ELR (cell line): Measurements from ENCODE around the gene TMEM108.
A peak's percentile ranks its signal among the peaks of the same experiment; 100 is the strongest.

ENCODE experiments used
- DNase-seq: peaks from one replicate; pipeline ENCODE4 v3.0.0-alpha.2; 2015; ENCODE audit warnings: low read depth

TMEM108 gene

DNA sequence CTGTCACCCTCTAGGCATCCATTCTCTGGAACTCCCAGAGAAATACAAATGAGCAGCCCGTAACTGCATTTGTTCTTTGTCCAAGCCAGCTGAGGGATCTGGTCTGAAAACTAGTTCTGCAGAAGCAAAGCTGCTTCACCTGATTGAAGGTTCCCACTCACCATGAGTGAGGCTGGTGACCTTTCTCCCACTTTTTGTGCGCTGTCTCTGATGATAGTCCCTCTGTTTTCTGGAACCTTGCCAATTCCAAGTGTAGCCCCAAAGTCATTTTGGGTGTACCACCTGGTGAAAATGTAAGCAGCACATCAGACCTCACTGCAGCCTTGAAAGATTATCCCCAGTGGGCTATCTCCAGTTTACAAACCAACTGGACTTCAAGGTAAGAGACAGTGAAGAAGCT, 322.3 kb downstream of the TMEM108 start:
- no peak for DNase-seq

DNA sequence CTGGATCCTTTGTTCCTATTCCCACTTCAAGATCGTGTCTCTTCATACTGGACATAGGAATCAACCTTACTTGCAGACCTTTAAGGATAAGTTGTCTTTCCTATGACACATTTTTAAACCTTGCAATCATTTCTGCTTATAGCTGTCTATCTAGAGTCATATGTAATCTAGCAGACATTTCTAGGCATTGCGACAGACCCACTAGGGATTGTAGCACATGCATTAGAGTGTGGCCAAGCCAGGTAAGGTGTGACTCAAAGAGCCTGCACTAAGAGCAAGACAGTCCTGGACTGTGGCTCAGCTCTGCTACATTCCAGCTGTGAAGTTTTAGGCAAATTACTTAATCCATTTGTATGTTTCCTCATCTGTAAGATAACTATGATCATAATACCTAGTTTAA, 322.8 kb downstream of the TMEM108 start:
- DNase-seq = no peak

GRCh38 chr3:133361435-133361834, 323.2 kb downstream of the TMEM108 start:
- no peak for DNase-seq

DNA sequence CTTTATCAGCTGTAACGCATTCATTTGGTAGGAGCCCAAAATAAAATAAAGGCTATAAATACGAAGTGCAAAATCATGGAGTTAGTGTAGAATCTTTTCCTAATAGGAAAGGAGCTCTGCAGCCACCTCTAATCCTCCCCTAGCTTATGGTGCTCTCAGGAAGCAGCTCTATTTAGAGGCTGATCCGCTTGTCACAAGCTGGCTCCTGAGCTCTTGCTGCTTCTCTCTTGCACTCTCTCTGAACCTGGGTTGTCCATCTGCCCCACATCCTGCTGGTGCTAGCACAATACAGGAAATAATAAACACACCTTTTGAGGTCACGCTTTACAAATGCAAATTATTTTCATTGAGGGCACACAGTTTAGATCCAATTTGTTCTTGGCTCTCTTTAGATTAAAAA, 324.3 kb downstream of the TMEM108 start:
- DNase-seq = no peak

- DNase-seq = no peak
These were observed 326.5 kb downstream of the TMEM108 start for GRCh38 chr3:133364704-133365103.

DNA sequence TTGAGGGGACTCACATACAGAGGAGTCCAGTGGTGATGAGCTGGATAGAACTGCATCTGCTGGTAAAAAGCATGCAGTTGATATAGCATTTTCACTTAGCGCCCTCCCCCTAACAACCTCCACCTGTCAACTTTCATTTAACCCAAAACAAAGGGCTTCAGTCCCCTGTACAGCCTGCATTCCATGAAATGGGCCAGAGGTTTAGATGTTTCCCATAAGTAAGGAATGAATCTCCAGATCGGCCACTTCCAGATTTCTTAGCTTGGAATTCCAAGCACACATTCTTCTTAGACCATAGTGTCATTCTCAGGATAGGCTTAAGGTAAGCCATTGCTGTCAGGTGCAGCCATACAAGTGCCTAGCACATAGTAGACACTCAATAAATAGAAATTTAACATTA, 328.7 kb downstream of the TMEM108 start:
- no peak for DNase-seq

DNA sequence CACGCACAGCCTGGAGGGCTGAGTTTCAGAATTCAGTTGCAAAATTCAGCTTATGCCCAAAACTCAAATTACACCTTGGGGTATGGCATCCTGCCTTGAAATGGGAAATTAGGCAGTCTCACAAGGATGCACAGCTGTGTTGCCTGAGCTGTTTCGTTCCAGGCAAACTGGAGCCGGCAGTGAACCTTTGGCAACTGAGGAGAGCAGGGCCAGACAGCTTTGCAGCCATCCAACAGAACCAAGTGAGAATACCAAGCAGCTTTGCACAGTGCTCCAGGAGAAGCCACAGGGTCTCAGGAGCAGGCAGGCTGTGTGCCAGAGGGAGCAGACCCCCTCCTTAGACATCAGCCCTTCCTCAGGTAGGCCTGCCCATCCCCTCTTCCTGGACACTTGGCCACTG, 329.2 kb downstream of the TMEM108 start:
- no peak for DNase-seq

- no peak for DNase-seq
These were observed 329.8 kb downstream of the TMEM108 start for GRCh38 chr3:133367956-133368355.

GRCh38 chr3:133368371-133369067, 330.3 kb downstream of the TMEM108 start:
- no peak for DNase-seq

- DNase-seq = no peak
These were observed 330.9 kb downstream of the TMEM108 start for GRCh38 chr3:133369068-133369440.

GRCh38 chr3:133371181-133371580, 333.0 kb downstream of the TMEM108 start:
- no peak for DNase-seq

- DNase-seq = no peak
These were observed 333.5 kb downstream of the TMEM108 start for GRCh38 chr3:133371676-133372075.

DNA sequence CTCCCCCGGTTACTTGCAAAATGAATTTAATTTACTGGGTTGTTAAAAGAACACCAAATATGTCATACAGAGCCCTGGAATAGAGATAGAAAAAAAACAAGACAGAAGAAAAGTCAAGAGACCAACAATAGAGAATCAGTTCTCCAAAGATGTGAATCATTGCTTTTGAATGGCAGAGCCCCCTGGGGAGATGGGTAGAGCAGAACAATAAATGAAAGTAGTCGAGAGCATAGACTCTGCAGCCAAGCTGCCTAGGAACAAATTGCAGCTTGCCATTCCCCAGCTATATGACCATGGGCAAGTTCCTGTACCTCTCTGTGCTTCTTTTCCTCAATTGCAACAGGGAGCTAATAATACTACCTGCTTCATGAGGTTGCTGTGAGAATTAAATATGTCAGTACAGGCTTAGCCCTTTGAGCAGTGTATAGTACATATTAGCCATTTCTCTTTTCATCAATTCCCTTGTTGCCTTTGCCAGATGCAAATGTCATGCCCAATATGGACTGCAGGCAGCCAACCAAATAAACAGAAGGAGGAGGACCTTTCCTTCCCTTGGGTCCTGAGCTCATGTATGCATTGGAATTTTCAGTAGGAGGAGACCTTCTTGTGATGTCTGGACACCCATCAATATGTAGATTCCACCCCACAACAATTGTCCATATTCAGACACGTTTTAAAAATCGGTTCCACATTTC, 336.7 kb downstream of the TMEM108 start:
- no peak for DNase-seq

GRCh38 chr3:133375403-133375745, 337.2 kb downstream of the TMEM108 start:
- no peak for DNase-seq

- DNase-seq = peak; percentile 33
These were observed 338.6 kb downstream of the TMEM108 start for GRCh38 chr3:133376810-133377209.

DNA sequence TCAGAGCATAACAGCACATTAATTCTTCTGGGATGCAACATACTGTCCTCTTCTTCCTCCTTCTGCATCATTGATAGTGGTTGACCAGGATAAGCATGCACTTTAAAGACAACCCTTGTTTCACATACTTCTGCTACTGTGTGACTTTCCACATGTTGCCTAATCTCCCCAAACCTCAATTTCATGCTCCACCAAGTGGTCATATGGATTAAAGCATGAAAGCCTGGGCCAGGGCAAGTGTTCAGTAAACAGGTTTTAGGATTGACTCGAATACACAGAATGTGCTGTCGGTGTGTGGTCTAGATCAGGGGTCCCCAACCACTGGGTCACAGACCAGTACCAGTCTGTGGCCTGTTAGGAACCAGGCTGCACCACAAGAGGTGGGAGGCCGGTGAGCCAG, 339.2 kb downstream of the TMEM108 start:
- peak; percentile 66 for DNase-seq

- no peak for DNase-seq
These were observed 341.7 kb downstream of the TMEM108 start for GRCh38 chr3:133379926-133380325.

- DNase-seq = no peak
These were observed 342.5 kb downstream of the TMEM108 start for GRCh38 chr3:133380481-133381225.

- DNase-seq = no peak
These were observed 343.3 kb downstream of the TMEM108 start for GRCh38 chr3:133381346-133382109.

DNA sequence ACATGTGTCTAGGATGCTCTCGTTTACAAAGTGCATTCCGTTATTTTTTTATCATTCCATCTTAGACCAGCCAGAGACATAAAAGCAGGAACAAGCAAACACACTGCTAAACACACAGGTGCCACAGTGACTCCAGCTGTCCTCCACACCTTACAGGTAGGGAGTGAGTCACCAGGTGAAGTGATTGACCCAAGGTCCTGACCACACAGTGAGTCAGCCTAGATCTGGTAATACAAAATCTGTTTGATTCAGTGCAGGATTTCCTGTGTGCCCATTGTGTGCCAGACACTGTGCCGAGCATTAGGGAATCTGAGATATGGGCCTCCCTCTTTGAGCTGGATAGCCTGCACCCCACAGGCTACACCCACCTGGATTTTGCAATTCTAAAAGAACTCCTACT, 345.0 kb downstream of the TMEM108 start:
- peak; percentile 17 for DNase-seq

DNA sequence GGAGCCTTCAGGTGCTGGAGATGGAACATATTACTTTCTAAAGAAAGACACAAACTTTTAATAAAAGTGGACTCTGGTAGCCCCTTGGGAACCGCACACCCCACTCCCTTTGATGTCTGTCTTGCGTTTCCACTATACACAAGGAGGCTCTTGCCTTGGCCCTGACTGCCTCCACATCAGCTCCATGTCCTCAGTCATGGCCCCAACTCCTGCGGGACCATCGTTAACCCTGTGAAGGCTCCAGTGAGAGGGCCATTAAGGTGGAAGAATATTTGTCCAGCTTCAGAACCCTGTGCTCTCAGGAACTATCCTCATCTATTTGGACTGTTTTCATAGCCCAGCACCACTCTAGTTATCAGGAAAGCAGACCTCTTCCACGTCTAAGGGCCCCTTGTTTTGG, 345.6 kb downstream of the TMEM108 start:
- no peak for DNase-seq

GRCh38 chr3:133384331-133385027, 346.3 kb downstream of the TMEM108 start:
- peak; percentile 69 for DNase-seq
